Endothelial cell of umbilical vein (primary cell): Measurements from ENCODE around the gene IGSF9. TPM values are rescaled to one million over a fixed set of nuclear protein-coding genes. Genes with fewer than 3 reads are reported as not detected.

Source experiments
- BruUV-seq: library from RNA; stranded (reverse); fragments of 400-500 nt; replicated peaks from 2 replicates; lab custom pipeline; 2021; lab: Mats Ljungman, UMichigan
- CTCF ChIA-PET: fragments of 300-600, 350-600 bp; sonication (Branson Sonifier 250); formaldehyde crosslinking; loops from one replicate; lab custom pipeline; 2021; ENCODE audit warnings: antibody characterized with exemption, inconsistent platforms; lab: Charles Lee
- POLR2A ChIA-PET: fragments of 300-600, 350-600 bp; sonication (Branson Sonifier 250); formaldehyde crosslinking; loops from one replicate; lab custom pipeline; 2021; ENCODE audit warnings: antibody characterized with exemption, inconsistent platforms; lab: Charles Lee
- DNase-seq: peaks from one replicate; pipeline ENCODE4 v3.0.0-alpha.2; 2011; ENCODE audit warnings: low read depth, low spot score
- FAIRE-seq: peaks from 2 replicates; lab custom pipeline; 2011; peaks lifted over from hg19 to GRCh38; lab: Jason Lieb, UNC
- H2AFZ ChIP-seq: 2 replicates; pipeline ENCODE4 v1.6.0; 2012; ENCODE audit warnings: low read depth, low read length, control low read depth, inconsistent platforms
- H3K27ac ChIP-seq: 2 replicates; pipeline ENCODE4 v1.5.1; 2011; ENCODE audit warnings: low read depth, mild to moderate bottlenecking, control low read depth, low read length, moderate library complexity; ENCODE audit not compliant: insufficient read depth
- H3K27me3 ChIP-seq, 2 experiments: 2 replicates each; pipeline versions ENCODE4 v1.6.0 to v1.6.1; 2011; ENCODE audit warnings: low read length in 2 of 2, mixed read lengths in 1 of 2; ENCODE audit not compliant: control insufficient read depth in 2 of 2, insufficient read depth in 2 of 2
- H3K36me3 ChIP-seq, 2 experiments: 2 replicates in 1 of 2; 3 replicates in 1 of 2; pipeline ENCODE4 v1.5.1; 2011; ENCODE audit warnings: low read length in 2 of 2, mild to moderate bottlenecking in 1 of 2, moderate library complexity in 1 of 2; ENCODE audit not compliant: control insufficient read depth in 2 of 2, insufficient read depth in 2 of 2; ENCODE audit errors: extremely low read depth in 1 of 2
- H3K4me1 ChIP-seq: 3 replicates; pipeline ENCODE4 v1.5.1; 2011; ENCODE audit warnings: mild to moderate bottlenecking, low read length; ENCODE audit not compliant: control insufficient read depth, insufficient read depth; ENCODE audit errors: extremely low read depth
- H3K4me2 ChIP-seq: 2 replicates; pipeline ENCODE4 v1.6.1; 2011; ENCODE audit warnings: low read length, control low read depth, mixed read lengths; ENCODE audit not compliant: insufficient read depth
- H3K4me3 ChIP-seq, 3 experiments: fragments of 200-600 bp in 1 of 3; sonication (generic), shearing (Covaris generic) in 1 of 3; replicated peaks in 1 of 3; 2 replicates each; pipeline ENCODE4 v1.5.1; 2011 to 2016; ENCODE audit warnings: control low read depth in 3 of 3, low read length in 3 of 3, mild to moderate bottlenecking in 2 of 3, inconsistent platforms in 1 of 3, low read depth in 1 of 3, moderate library complexity in 1 of 3; ENCODE audit not compliant: insufficient read depth in 1 of 3
- H3K79me2 ChIP-seq: 2 replicates; pipeline ENCODE4 v1.6.0; 2012; ENCODE audit warnings: low read length, inconsistent platforms; ENCODE audit not compliant: control insufficient read depth, insufficient read depth
- H3K9ac ChIP-seq: replicated peaks from 2 replicates; pipeline ENCODE3; 2011; ENCODE audit warnings: low read length, control low read depth; ENCODE audit not compliant: insufficient read depth; ENCODE audit errors: extremely low read depth
- H3K9me1 ChIP-seq: replicated peaks from 3 replicates; pipeline ENCODE4 v1.6.0; 2011; ENCODE audit warnings: mild to moderate bottlenecking, low read length; ENCODE audit not compliant: control insufficient read depth, insufficient read depth; ENCODE audit errors: extremely low read depth
- H3K9me3 ChIP-seq: replicated peaks from 2 replicates; pipeline ENCODE4 v1.5.1; 2012; ENCODE audit warnings: low read length, inconsistent platforms; ENCODE audit not compliant: control insufficient read depth, insufficient read depth
- H4K20me1 ChIP-seq: replicated peaks from 2 replicates; pipeline ENCODE3; 2011; ENCODE audit warnings: mild to moderate bottlenecking, low read length; ENCODE audit not compliant: control insufficient read depth, insufficient read depth; ENCODE audit errors: extremely low read depth
- EZH2 ChIP-seq: IDR thresholded peaks from 2 replicates; pipeline ENCODE4 v1.6.1; 2012; ENCODE audit warnings: borderline replicate concordance, low read depth, mild to moderate bottlenecking, moderate library complexity, low read length, inconsistent platforms; ENCODE audit not compliant: severe bottlenecking
- FOS ChIP-seq: IDR thresholded peaks from 2 replicates; pipeline ENCODE4 v1.6.1; 2011; ENCODE audit warnings: mild to moderate bottlenecking, low read length, moderate library complexity, borderline replicate concordance; ENCODE audit not compliant: insufficient read depth
- GATA2 ChIP-seq: IDR thresholded peaks from 2 replicates; pipeline ENCODE4 v1.7.0; 2011; ENCODE audit warnings: low read depth, mild to moderate bottlenecking, moderate library complexity, mixed read lengths, low read length; ENCODE audit not compliant: insufficient read length, insufficient read depth
- JUN ChIP-seq: IDR thresholded peaks from 2 replicates; pipeline ENCODE4 v1.6.1; 2011; ENCODE audit warnings: borderline replicate concordance, low read depth; ENCODE audit not compliant: insufficient read length, insufficient read depth
- MYC ChIP-seq: IDR thresholded peaks from one replicate; pipeline ENCODE4 v1.6.1; 2011; ENCODE audit warnings: mild to moderate bottlenecking, low read depth, low read length
- POLR2A ChIP-seq: IDR thresholded peaks from 2 replicates; pipeline ENCODE4 v1.6.1; 2012; ENCODE audit warnings: low read depth, mild to moderate bottlenecking, control low read depth, low read length
- POLR2AphosphoS5 ChIP-seq: IDR thresholded peaks from 2 replicates; pipeline ENCODE4 v1.6.1; 2012; ENCODE audit warnings: low read depth, mild to moderate bottlenecking, control low read depth, low read length, moderate library complexity; ENCODE audit not compliant: insufficient read depth
- dilution Hi-C: fragments of 300-500 bp; cut with MboI; formaldehyde crosslinking; loops from one replicate; pipeline ENCODE4 v1.15.0; 2019; ENCODE audit warnings: low sequenced_read_pairs; ENCODE audit not compliant: extremely low pct_ligation_motif_present
- intact Hi-C: fragments of 100-400 bp; cut with micrococcal nuclease; formaldehyde crosslinking; loops from one replicate; pipeline ENCODE4 v1.10.0; 2022
- polyA plus RNA-seq, 4 experiments: library from polyadenylated mRNA; depleted of rRNA in 3 of 4; stranded (reverse) in 3 of 4; unstranded in 1 of 4; fragments of >200 nt; gene quantifications; 2 replicates each; pipeline versions ENCODE4 v1.2.1 to v1.2.3, GENCODE V29; 2011 to 2012; ENCODE audit warnings: missing spikeins in 1 of 4
- total RNA-seq: library from RNA; stranded (reverse); gene quantifications from 2 replicates; pipeline ENCODE4 v1.2.3, GENCODE V29; 2021
- TF ChIP-seq, protein P1 (sequence below), 2 donors: IDR thresholded peaks; 1 replicate in 1 of 2; 2 replicates in 1 of 2; pipeline ENCODE4 v1.5.1; 2011; ENCODE audit warnings: low read length in 2 of 2, mild to moderate bottlenecking in 2 of 2, moderate library complexity in 2 of 2, control low read depth in 1 of 2, inconsistent platforms in 1 of 2, low read depth in 1 of 2; ENCODE audit not compliant: insufficient read depth in 1 of 2; ENCODE audit errors: extremely low read depth in 1 of 2
- TF ChIP-seq, protein P2 (sequence below): IDR thresholded peaks from 2 replicates; pipeline ENCODE4 v1.6.1; 2011; ENCODE audit not compliant: insufficient read depth, insufficient read length

The IGSF9 gene
- total and polyA plus RNA-seq, 2 donors (not counting 3 experiments of a cell fraction or from before 2014, with no cell fraction given): 0.15 TPM

GRCh38 chr1:159965263-159965662 lies 19.9 kb upstream of the IGSF9 start:
- H3K36me3 ChIP-seq: no peaks in the 10 kb centered on the region
- H2AFZ ChIP-seq: no peak overlapping the region
- H3K9me1 ChIP-seq: no peaks in the 10 kb centered on the region
- H3K4me2 ChIP-seq: no peak overlapping the region
- no peaks in the 10 kb centered on the region for H3K4me1 ChIP-seq
- dilution Hi-C loops (no loop called here), intact Hi-C loops (no loop called here)
- BruUV-seq: no TSS peak
- DNase-seq (no peak), FAIRE-seq (no peak)
- CTCF ChIA-PET: interaction anchor here (2.2 kb wide), 1 partner anchor 40 kb away, joined by 7 read pairs; no protein-coding TSS in a partner anchor
- H3K9ac ChIP-seq: no peak overlapping the region
- H3K79me2 ChIP-seq: no peaks in the 10 kb centered on the region
- POLR2A ChIA-PET: no interaction called here
- TF ChIP-seq, protein P1, sequence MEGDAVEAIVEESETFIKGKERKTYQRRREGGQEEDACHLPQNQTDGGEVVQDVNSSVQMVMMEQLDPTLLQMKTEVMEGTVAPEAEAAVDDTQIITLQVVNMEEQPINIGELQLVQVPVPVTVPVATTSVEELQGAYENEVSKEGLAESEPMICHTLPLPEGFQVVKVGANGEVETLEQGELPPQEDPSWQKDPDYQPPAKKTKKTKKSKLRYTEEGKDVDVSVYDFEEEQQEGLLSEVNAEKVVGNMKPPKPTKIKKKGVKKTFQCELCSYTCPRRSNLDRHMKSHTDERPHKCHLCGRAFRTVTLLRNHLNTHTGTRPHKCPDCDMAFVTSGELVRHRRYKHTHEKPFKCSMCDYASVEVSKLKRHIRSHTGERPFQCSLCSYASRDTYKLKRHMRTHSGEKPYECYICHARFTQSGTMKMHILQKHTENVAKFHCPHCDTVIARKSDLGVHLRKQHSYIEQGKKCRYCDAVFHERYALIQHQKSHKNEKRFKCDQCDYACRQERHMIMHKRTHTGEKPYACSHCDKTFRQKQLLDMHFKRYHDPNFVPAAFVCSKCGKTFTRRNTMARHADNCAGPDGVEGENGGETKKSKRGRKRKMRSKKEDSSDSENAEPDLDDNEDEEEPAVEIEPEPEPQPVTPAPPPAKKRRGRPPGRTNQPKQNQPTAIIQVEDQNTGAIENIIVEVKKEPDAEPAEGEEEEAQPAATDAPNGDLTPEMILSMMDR (IDR thresholded peaks at IDR 0.05; ENCODE audit: extremely low read depth in 1 of 2, insufficient read depth in 1 of 2, low read depth in 1 of 2, low read length in 2 of 2): no peak
- TF ChIP-seq POLR2A: no peak
- TF ChIP-seq MYC: no peak
- no peak for TF ChIP-seq JUN
- TF ChIP-seq GATA2: no peak
- TF ChIP-seq, protein P2, sequence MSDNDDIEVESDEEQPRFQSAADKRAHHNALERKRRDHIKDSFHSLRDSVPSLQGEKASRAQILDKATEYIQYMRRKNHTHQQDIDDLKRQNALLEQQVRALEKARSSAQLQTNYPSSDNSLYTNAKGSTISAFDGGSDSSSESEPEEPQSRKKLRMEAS: no peak
- TF ChIP-seq POLR2AphosphoS5: no peak
- no peak for TF ChIP-seq EZH2
- TF ChIP-seq FOS: no peak
- H3K9me3 ChIP-seq: no peaks in the 10 kb centered on the region
- no peak overlapping the region for H3K27ac ChIP-seq
- H4K20me1 ChIP-seq: no peaks in the 10 kb centered on the region
- H3K4me3 ChIP-seq: no peak overlapping the region
- peaks cover 9 to 19% of the 10 kb centered on the region in 2 experiments for H3K27me3 ChIP-seq
